NAMALWA (cell line): ENCODE data around the gene BCL2L13.
"Not testable (repeated sequence)": the region's sequence is repeated elsewhere in the genome, so short reads cannot be mapped to it uniquely, and the experiment has no call there.

ENCODE experiments used
- DNase-seq: peaks from one replicate; pipeline ENCODE4 v3.0.0-alpha.2; 2015; ENCODE audit warnings: low spot score

Gene BCL2L13

DNA sequence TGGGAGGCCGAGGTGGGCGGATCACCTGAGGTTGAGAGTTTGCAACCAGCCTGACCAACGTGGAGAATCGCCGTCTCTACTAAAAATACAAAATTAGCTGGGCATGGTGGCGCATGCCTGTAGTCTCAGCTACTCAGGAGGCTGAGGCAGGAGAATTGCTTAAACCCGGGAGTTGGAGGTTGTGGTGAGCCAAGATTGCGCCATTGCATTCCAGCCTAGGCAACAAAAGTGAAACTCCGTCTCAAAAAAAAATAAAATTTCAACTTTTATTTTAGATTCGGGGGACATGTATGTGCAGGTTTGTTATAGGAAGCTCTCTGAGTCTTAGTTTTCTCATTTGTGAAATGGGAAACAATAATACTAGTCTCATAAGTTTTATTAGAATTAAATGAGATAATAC, 58.6 kb downstream of the BCL2L13 start:
- DNase-seq, result not testable (repeated sequence)

DNA sequence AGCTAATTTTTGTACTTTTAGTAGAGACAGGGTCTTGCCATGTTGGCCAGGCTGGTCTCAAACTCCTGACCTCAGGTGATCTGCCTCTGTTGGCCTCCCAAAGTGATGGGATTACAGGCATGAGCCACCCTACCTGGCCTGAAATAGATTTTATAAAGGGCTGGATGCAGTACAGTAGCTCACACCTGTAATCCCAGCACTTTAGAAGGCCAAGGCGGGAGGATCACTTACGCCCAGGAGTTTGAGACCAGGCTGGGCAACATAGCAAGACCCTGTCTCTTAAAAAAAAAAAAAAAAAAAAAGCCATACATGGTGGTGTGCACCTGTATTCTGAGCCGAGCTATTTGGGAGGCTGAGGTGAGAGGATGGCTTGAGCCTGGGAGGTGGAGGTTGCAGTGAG, 59.7 kb downstream of the BCL2L13 start:
- DNase-seq, result not testable (repeated sequence)

DNA sequence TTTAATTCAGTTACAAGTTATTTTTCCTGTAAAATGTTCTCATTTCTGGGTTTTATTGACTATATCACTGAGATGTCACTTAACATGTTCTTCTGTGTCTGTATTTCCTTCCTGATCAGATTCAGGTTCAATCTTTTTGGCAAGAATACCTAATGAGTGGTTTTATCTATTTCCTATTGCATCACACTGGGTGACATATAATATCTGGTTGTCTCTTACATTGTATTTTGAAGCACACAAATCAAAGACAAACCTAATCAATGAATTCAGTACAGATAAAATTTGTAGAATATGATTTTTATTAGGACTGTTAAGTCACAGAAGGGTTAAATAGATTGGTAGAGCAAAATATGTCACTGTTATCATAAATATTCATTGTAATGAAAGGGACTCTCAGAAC, 60.4 kb downstream of the BCL2L13 start:
- DNase-seq, result no peak

GRCh38 chr22:17699696-17700340, 61.3 kb downstream of the BCL2L13 start:
- no peak for DNase-seq

GRCh38 chr22:17700778-17701177, 62.2 kb downstream of the BCL2L13 start:
- no peak for DNase-seq

DNA sequence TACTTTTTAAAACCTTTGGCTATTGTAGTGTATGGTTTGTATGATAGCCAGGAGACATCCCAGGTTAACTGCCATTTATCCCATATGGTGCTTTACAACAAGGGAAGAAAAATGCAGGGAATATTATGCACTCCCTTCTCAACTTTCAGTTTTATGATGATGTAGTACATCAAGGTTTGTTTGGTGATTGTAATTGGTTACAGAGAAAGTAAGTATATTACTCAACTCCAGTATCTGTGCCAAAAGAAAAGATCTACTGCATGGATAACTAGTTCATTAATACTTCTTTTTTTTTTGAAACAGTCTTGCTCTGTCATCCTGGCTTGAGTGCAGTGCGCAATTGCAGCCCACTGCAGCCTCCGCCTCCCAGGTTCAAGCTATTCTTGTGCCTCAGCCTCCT, 65.3 kb downstream of the BCL2L13 start:
- DNase-seq, result no peak

DNA sequence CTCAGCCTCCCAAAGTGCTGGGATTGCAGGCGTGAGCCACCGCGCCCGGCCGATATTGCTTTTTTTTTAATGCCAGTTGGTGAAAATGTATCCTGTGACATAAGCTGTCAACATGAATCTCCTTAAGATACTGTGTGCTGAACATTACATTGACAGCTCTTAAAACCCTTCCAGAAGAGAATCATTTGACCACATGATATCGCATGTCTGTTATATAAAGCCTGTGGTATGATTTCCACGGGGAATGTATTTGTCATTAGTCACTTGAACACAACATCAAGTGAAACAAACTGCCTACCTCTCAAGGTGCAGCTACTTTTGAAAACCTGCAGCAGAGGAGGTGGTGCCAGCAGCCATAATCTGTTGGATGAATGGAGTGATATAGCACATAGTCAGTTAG, 67.0 kb downstream of the BCL2L13 start:
- DNase-seq, result no peak

GRCh38 chr22:17705951-17706900, 67.7 kb downstream of the BCL2L13 start:
- peak; percentile 35 for DNase-seq

- no peak for DNase-seq
Measured at GRCh38 chr22:17706947-17707346, 68.4 kb downstream of the BCL2L13 start.

- no peak for DNase-seq
Measured at GRCh38 chr22:17707526-17707925, 69.0 kb downstream of the BCL2L13 start.

DNA sequence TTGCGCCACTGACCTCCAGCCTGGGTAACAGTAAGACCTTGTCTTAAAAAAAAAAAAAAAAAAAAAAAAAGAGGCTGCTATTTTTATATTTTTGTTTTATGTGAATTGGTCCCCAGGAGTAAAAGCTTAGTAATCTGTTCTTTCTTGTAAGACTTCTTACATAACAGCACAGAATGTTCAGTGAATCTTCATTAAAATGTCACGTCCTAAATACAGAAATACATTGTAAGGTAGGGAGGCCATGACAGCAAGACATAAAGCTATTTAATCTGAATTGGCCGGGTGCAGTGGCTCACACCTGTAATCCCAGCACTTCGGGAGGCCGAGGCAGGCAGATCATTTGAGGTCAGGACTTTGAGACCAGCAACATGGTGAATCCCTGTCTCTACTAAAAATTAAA, 71.5 kb downstream of the BCL2L13 start:
- DNase-seq, result no peak

- DNase-seq, result no peak
Measured at GRCh38 chr22:17712441-17712840, 73.9 kb downstream of the BCL2L13 start.

GRCh38 chr22:17716529-17716928, 78.0 kb downstream of the BCL2L13 start:
- no peak for DNase-seq

GRCh38 chr22:17717708-17718107, 79.2 kb downstream of the BCL2L13 start:
- no peak for DNase-seq

- DNase-seq, result no peak
Measured at GRCh38 chr22:17719911-17720310, 81.4 kb downstream of the BCL2L13 start.

- DNase-seq, result no peak
Measured at GRCh38 chr22:17724241-17724640, 85.7 kb downstream of the BCL2L13 start.

GRCh38 chr22:17724678-17725499, 86.3 kb downstream of the BCL2L13 start:
- no peak for DNase-seq

DNA sequence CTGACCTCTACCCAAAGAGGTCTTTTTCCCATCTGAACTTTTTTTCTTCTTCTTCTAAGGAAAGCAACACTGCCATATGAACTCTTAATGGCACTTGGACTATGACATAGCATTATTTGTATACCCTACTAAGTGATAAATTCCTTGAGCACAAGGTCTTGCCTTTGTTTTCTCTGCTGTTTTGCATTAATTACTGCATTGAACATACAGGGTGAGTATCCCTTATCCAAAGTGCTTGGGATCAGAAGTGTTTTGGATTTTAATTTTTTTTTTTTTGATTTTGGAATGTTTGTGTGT, 86.9 kb downstream of the BCL2L13 start:
- no peak for DNase-seq

GRCh38 chr22:17726006-17726927, 87.7 kb downstream of the BCL2L13 start:
- DNase-seq, result no peak

DNA sequence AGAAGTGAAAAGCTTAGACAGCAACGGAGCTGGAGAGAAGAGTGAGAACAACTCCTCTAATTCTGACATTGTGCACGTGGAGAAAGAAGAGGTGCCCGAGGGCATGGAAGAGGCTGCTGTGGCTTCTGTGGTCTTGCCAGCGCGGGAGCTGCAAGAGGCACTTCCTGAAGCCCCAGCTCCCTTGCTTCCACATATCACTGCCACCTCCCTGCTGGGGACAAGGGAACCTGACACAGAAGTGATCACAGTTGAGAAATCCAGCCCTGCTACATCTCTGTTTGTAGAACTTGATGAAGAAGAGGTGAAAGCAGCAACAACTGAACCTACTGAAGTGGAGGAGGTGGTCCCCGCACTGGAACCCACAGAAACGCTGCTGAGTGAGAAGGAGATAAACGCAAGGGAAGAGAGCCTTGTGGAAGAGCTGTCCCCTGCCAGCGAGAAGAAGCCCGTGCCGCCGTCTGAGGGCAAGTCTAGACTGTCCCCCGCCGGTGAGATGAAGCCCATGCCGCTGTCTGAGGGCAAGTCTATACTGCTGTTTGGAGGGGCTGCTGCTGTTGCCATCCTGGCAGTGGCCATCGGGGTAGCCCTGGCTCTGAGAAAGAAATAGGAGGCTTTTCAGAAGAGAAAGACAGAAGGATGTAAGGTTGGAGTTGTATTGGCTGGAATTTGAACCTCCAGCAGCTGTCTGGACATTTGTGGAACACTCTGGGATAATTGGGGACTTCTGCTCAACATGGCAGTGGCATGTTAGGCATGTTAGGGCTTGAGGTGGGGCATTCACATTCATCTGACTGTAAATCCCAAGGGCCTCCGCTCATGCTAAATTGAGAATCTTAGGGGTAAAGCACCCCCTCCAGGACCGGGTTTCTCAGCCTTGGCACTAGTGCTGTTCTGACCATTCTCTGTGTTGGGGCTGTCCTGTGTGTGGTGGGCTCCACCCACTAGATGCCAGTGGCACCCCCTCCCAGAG, 88.7 kb downstream of the BCL2L13 start:
- DNase-seq, result no peak
